ENCODE measurements around the gene FAIM2. TPM values are rescaled to one million over a fixed set of nuclear protein-coding genes. Genes with fewer than 3 reads are reported as not detected.

Gene FAIM2
- total and polyA plus RNA-seq, 9 of the 15 experiments (the other 6 are each of a cell fraction or from before 2014, with no cell fraction given), result 0.01 to 0.10 TPM; not detected in 7

DNA sequence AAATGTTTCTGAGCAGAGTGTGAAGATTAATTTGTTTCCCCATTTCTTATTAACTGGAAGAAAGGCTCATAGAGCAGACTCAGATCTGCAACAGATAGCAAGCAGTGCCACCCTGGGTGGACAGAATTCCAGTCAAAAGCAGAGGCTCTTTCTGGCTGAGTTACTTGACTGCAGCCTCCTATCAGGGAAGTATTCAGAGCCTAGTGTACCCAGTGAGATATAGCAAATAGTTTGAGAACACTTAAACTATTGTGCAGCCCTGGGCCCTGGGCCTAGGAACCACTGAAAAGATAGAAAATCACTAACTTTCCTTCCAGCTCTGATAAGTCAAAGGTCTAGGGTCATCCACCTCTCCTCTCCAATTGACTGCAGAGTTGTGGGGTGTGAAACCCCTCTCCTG, 35.6 kb upstream of the FAIM2 start:
- no TSS peak for BruUV-seq (replicated peaks)
- TF ChIP-seq TSC22D4 (tag; IDR thresholded peaks at IDR 0.05) (no peak), DNMT1 (IDR thresholded peaks at IDR 0.05) (no peak), PRPF4 (IDR thresholded peaks at IDR 0.05; ENCODE audit: insufficient read depth, low read depth, low read length, poor library complexity, severe bottlenecking) (no peak), MYC (IDR thresholded peaks at IDR 0.05; ENCODE audit: low read depth, low read length) (no peak), MYC (CRISPR knock-in tag; IDR thresholded peaks at IDR 0.05; ENCODE audit: borderline replicate concordance, low read depth) (no peak), KLF1 (tag; IDR thresholded peaks at IDR 0.05) (no peak), RB1 (IDR thresholded peaks at IDR 0.05; ENCODE audit: low read depth) (no peak), ZNF324 (CRISPR knock-in tag; IDR thresholded peaks at IDR 0.05) (no peak), SRF (CRISPR knock-in tag; IDR thresholded peaks at IDR 0.05) (no peak), NCOR1 (IDR thresholded peaks at IDR 0.05) (no peak), MAFF (IDR thresholded peaks at IDR 0.05; ENCODE audit: low read length) (no peak), ZNF518B (CRISPR knock-in tag; IDR thresholded peaks at IDR 0.05) (no peak), ESRRB (CRISPR knock-in tag; IDR thresholded peaks at IDR 0.05; ENCODE audit: borderline replicate concordance) (no peak), POLR2A (conservative IDR thresholded peaks at IDR 0.05) (no peak), SMARCC2 (IDR thresholded peaks at IDR 0.05; ENCODE audit: low read depth) (no peak), TCFL5 (CRISPR knock-in tag; conservative IDR thresholded peaks at IDR 0.05) (no peak), RFX1 (IDR thresholded peaks at IDR 0.05) (no peak), FOS (IDR thresholded peaks at IDR 0.05; ENCODE audit: extremely low read depth, insufficient read length) (no peak), XRCC3 (IDR thresholded peaks at IDR 0.05) (no peak), KLF10 (CRISPR knock-in tag; IDR thresholded peaks at IDR 0.05) (no peak)
- Histone ChIP-seq H3K9me3 (replicated peaks; ENCODE audit: control insufficient read depth, insufficient read depth, low read depth, low read length) (no peaks in the 10 kb centered on the region), H3K4me1 (replicated peaks in 1 of 2; ENCODE audit: control insufficient read depth in 2 of 2, insufficient read depth in 2 of 2, low read length in 2 of 2) (peaks cover 0 to 7% of the 10 kb centered on the region in 2 experiments; a peak in 2 of 5 replicates), H3K27me3 (ENCODE audit: control insufficient read depth in 2 of 2, insufficient read depth in 2 of 2, low read length in 2 of 2) (no peaks in the 10 kb centered on the region), H3K9me1 (ENCODE audit: control insufficient read depth, insufficient read depth, low read length) (no peaks in the 10 kb centered on the region), H3K9ac (ENCODE audit: insufficient read depth in 1 of 2, low read depth in 2 of 2, low read length in 2 of 2) (no peak overlapping the region), H4K20me1 (replicated peaks; ENCODE audit: control insufficient read depth, insufficient read depth, low read length) (no peaks in the 10 kb centered on the region), H2AFZ (ENCODE audit: low read depth, low read length) (no peak overlapping the region), H3K4me3 (no peak overlapping the region), H3K79me2 (ENCODE audit: control insufficient read depth, insufficient read depth, low read length) (no peaks in the 10 kb centered on the region), H3K4me2 (ENCODE audit: insufficient read depth, low read length) (no peak overlapping the region), H3K27ac (ENCODE audit: extremely low read depth, low read depth, low read length) (no peak overlapping the region), H3K36me3 (ENCODE audit: control insufficient read depth, insufficient read depth, low read length) (no peaks in the 10 kb centered on the region)
- intact Hi-C loops (cut with micrococcal nuclease), result no loop called here
- DNase-seq (ENCODE audit: extremely low read depth in 1 of 4, low spot score in 3 of 4), result no peak
- in situ Hi-C loops (cut with MboI), result no loop called here
- no peak for FAIRE-seq
- ATAC-seq, result no peak
- CTCF ChIA-PET (ENCODE audit: low intra/inter-chr PET ratio), result no interaction called here
- POLR2A ChIA-PET, result interaction anchor here (1.0 to 1.3 kb wide), 3 partner anchors 10 to 24 kb away, joined by 3 read pairs; no protein-coding TSS in a partner anchor
